HG02970 (cell line): Measurements from ENCODE around the gene IP6K3.
A peak's percentile ranks its signal among the peaks of the same experiment; 100 is the strongest.

Experiments used
- ATAC-seq: cut with Tn5 transposase; IDR thresholded peaks from one replicate; pipeline ENCODE4 v1.9.1; 2021; ENCODE audit warnings: mild to moderate bottlenecking, moderate library complexity, moderate number of reproducible peaks; ENCODE audit not compliant: unreplicated experiment, low FRiP score

Gene IP6K3, protein sequence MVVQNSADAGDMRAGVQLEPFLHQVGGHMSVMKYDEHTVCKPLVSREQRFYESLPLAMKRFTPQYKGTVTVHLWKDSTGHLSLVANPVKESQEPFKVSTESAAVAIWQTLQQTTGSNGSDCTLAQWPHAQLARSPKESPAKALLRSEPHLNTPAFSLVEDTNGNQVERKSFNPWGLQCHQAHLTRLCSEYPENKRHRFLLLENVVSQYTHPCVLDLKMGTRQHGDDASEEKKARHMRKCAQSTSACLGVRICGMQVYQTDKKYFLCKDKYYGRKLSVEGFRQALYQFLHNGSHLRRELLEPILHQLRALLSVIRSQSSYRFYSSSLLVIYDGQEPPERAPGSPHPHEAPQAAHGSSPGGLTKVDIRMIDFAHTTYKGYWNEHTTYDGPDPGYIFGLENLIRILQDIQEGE

DNA sequence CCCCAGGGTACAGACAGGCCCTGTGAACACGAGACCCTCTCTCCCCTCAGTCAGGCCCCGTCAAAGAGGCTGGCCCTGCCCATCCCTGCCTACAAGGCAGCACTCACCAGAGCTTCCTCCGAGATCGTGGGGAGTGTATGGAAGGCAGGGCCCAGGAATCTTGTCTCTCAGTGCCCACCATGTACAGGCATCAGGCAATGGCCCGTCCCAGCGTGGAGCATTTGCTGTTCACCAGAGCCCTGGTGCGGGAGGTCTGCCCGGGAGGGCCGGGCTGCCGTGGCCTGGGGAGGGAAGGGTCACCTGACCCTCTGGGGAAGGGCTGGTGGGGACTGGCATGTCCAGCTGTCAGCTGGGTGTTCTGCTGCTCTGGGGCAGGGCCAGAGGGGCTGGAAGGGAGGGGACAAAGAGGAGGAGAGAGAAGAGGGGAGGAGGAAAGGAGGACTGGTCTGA is at the start of gene IP6K3:
Gene IP6K3 (minus strand): TSS at position 255 of the 450 bp plus-strand sequence. CDS start 11,429 bp downstream, outside the sequence.
- no peak for ATAC-seq

DNA sequence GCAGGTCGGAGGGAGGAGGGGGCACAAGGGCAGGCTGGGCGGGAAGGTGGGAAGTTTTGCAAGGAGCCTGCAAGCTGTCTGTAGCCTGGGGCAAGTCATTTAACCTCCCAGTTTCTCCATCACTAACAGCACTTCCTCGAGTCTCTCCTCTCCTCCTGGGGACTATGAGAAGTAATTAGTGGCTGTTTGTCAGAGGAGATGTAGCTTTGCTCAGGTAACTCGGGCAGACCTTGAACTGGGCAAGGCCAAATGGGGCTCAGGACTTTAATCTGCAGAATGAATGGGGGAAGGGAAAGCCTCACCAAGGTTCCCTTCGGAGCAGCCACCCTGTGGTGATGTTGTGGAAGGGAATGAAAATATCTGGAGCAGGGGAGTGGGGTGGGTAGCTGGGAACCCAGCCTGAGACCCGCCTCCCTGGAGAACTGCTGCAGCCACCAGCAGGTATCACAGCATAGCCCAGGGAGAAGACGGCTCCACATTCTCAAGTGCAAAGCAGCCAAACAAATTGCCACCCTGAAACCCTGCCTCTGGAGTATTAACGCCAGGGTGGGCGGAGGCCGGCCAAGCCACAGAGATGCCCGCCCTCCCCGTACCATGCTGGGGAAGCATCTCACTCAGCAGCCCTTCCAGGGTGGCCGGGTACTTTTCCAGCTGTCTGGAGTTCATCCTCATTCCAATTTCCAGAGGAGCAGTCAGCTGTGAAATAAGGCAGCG is 48.4 kb upstream of the IP6K3 start:
- ATAC-seq, result no peak

DNA sequence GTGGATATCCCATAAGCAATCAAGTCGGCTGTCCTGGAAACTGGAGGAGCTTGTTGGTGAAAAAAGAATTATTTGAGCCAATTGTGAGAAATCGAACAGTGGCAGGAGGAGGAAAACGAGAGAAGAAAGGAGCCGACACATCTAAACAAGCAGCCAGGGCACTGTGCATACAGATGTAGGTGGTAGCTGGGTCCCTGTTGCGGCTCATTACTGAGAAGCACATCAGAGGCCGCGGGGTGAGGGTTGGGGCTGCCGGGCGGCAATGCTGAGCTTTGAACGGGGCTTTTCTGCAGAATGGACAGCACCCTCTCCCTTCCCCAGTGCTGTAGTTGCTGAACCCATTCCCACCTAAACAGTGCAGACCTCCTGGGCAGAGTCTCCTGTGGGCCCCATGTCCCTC is 46.3 kb upstream of the IP6K3 start:
- ATAC-seq, result no peak

DNA sequence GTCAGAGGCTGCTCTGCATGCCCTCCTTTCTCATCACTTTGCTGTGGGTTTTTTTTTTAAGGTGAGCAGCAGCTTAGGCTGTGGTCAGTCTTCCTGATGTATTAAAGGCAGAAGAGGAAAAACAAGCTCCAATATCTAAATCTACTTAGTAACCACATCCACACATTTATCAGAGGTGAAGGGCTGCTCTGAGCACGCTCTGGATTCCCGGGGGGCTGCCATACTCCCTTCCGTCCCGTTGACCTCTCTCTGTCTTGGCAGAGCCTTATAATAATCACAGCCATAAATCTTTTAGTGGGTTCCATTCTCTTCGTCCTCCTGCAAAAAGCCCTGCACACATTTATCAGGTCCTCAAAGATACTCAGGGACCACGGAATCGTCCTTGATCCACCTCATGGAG is 44.9 kb upstream of the IP6K3 start:
- no peak for ATAC-seq

DNA sequence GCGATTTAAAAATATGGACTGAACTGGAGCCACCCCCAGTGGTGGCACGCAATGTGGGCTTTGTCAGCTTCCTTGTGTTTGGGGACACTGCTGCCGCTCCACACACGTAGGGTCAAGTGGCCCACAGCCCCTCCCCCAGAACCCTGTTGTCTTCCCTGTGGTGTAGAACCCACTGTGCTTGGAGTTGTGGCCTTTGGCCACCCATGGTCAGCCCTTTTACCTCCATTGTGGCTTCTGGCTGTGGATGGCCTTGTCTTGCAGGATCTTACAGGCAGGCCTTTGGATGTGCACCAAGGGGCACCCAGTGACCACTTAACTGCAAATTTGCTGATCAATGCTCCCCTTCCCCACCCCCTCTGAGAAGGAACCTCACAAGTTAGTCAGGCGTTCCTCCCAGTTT is 44.2 kb upstream of the IP6K3 start:
- ATAC-seq, result no peak

DNA sequence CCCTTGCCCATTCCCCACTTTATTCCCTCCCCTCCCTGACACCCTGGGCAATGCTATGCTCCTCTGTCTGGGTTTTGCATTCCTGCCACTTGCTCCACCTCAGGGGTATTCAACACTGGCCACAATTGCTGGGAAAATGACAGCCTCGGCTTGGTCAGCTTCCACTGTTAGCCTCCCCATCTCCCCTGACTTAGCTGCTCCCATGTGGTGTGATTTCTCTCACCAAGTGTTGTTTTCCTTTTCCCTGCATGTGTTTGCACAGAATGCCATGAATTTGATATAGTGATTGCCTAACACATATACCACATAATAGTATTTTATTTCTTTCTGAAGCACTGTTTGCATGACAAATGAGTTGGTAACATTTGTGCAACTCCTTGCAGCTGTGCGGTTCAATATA is 43.7 kb upstream of the IP6K3 start:
- ATAC-seq, result no peak

DNA sequence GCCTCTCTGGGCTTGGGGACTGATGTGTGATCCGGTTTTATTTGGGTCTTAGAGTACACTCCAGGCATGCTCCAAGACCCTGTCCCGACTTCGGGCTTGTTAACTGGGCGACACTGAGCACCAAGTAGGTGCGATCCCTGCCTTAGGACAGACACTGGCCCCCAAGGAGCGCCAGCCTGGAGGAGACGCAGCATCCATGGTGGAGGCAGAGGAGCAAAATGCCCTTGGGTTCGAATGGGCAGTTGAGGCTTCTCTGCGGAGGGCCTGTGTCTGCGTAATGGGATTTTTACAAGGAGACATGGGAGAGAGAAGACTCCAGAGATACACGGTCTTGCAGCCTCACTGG is 42.8 kb upstream of the IP6K3 start:
- ATAC-seq, result no peak

DNA sequence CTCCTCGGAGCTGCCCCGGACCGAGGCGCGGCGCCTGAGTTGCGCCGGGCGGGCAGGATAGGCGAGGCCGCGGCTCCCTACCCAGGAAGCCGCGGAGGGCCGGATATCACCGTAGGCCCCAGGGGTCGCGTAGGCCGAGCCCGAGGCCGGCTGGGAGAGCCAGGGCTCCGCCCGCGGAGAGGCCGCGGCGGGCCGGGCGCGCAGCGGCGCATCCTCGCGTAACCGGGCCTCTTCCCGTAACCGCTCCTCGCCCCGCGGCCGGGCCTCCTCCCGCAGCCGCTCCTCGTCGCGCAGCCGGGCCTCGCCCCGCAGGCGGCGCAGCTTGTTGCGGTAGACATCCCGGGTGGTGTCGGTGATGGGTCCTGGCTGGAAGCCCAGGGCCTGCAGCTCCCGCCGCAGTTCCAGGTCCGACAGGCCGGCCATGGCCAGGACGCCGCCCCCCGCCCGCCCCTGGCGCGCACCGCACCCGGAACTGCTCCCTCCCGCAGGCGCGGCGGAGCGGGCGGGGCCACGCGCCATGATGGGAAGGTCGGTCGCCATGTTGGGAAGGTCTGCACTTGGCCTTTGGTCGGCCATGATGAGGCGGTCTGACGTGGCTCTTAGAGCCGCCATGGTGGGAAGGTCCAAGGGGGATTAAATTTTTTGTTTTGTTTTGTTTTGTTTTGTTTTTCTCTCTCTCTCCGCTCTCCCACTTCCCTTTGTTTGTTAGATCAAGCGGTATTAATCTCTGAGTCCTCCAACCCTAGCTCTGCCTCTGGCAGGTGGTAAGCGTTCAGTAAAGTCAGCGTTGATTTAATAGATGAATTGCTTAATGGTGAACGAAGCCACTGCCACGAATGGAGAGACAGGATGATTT is 42.2 kb upstream of the IP6K3 start, which contains the start of gene LEMD2:
Gene LEMD2 (minus strand): TSS at position 437 of the 856 bp plus-strand sequence. CDS start 14 bp downstream, at position 423.
- peak; percentile 78 for ATAC-seq

DNA sequence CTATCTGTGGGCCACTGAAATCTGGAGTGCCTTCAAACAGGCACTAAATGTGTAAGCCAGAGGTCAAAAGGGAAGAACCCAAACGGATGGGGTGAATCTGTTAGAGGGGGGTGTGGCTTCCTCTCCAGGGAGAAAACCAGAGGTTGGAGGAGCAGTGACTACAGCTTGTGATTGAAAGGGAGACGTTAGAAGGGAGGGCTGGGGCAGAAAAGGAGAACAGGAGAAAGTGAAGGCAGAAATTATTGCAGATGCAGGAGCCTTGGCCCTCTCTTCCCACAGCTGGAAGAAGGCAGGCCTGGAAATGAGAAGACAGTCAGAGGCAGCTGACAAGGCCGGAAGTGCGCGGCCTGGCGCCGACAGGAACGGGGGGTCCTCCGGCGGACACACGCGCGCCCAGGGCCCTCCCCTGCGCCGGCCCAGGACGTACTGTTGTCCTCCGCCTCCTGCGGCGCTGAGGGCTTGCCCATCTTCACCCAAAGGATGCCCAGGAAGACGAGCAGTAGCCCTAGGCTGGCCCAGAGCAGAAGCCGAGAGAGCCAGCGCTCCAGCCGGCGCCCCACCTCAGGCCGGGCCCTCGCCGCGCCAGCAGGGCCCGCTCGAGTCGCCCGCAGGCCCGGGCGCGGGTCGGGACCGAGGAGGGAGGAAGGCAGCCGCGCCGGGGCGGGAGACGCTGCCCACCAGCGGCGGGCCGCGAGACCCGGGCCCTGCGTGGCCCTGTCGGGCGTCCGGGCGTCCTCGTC is 41.4 kb upstream of the IP6K3 start:
- ATAC-seq, result peak; percentile 36

DNA sequence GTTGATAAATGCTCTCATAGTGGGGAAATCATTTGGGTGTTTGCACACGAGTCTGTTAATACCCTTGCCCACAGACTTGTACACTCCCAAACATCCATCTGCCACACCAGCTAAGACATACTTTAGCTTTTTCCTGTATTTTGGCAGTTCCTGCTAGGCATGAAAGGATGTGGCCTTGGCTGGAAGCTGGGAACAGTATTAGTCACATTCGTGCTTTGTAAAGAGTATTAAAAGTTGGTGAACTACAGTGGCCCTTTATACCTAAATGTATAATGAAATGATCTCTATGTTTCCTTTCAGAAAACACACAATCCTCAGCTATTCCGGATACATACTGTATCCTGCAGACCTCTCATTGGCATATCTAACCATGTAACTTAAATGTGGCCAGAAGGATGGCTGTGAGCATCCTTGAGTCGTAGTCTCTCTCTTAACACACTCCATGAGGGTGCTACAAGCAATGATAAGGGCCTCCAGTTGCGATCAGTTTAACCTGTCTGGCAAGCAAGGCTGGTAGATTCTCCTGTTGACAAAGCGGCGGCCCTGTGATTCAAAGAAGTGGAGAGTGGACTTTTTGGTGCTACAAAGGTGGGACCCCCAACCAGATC is 40.7 kb upstream of the IP6K3 start:
- no peak for ATAC-seq

DNA sequence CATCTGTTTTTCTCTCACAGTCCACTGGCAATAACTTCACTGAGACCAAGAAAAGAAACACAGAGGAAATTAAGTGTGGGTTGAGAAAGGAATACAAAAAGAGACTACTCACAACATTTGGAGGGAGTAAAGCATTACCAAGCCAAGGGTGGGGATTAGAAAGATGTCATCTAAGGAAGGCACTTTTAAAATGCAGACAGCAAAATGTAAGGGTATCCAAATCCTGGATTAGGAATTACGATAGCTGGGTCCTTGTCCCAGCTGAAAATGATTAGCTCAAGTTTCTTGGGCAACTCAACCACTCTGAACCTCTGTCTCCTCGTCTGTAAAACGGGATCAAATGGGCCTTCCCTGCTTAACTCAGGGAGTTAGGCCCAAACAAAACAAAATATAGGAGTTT is 40.0 kb upstream of the IP6K3 start:
- ATAC-seq, result no peak

DNA sequence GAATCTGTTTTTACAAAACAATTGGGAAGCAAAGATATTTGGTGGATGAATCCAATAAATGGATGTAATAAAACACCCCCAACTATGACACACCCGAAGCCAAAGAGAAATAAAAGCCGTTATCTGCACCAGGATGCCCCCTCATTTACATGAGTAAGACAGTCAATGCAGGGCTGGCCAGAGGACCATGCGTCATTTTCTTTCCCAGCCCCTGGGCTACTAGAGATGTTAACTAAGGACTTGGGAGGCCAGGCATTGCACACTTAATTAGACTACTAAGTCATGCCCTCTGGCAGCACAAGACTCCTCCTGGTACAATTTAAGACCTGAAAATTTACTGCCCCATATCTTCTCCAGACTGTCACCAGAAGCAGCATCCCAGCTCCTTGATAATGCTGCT is 39.1 kb upstream of the IP6K3 start:
- ATAC-seq, result no peak

DNA sequence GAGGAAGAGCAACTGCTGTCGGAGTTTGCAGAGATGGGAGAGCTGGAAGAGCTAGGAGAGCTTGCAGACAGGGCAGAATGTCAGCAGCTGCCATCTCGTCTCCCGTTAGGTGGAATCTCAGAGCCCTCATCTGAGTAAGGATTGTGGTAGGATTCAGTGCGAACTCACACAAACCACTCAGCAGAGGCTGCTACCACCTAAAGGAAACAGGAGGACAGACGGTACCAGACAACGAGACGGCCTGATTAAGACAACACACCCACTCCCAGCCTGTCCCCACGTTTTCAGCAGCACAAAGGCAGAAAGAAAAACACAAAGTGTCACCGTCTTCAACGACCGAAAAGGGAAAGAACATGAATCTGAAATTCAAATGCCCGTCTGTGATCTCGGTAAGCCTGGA is 38.1 kb upstream of the IP6K3 start:
- ATAC-seq, result no peak

DNA sequence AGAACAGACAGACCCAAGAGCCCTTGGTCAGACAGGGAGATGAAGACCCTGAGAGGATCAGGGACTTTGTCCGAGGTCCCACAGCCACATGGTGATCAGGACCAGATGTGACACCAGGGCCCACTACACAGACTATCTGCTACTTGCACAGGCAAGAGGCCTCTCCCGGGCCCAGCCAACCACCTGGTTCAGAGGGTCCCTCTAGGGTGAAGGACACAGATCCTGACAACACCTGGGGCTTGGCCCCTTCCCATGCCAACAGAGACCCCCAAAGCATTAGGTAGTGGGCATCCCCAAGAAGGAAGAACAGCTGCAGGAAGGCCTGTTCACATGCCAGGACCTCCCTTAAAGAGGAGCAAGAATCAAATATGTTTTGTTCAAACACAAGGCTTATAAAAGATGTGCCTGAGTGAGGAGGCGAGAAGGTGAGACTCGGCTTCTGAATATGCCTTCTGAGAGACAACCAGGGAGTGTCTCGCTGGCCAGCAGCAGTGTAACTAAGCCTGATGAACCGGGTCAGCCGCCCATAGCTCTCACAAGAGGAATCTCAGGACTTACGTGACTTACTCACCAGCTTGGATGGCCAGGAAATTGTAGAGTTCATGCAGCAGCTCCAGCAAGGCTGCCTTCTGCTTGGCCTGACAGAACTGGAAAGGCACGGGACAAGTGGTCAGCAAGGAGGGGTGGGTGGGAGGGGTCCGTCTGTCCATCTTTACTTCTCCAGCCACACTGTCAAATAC is 37.2 kb upstream of the IP6K3 start:
- ATAC-seq, result no peak

DNA sequence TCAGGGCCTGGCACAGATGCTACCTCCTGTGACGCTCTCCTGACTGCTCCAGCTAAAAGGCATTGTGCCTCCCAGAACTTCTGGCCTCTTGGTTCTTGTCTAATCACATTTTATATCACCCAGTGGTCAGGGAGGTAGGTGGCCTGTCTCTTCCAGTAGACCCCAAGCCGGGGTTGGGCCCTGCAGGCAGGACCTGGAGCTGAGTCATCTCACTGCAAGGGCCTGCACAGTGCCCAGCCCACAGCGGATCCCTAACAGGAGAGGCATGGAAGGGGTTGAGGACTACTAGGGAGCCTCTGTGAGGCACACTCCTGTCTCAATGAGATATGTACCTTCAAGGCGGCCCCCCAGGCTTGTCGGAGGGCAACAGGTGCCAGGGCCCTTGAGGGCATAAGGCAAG is 35.9 kb upstream of the IP6K3 start:
- ATAC-seq, result no peak

DNA sequence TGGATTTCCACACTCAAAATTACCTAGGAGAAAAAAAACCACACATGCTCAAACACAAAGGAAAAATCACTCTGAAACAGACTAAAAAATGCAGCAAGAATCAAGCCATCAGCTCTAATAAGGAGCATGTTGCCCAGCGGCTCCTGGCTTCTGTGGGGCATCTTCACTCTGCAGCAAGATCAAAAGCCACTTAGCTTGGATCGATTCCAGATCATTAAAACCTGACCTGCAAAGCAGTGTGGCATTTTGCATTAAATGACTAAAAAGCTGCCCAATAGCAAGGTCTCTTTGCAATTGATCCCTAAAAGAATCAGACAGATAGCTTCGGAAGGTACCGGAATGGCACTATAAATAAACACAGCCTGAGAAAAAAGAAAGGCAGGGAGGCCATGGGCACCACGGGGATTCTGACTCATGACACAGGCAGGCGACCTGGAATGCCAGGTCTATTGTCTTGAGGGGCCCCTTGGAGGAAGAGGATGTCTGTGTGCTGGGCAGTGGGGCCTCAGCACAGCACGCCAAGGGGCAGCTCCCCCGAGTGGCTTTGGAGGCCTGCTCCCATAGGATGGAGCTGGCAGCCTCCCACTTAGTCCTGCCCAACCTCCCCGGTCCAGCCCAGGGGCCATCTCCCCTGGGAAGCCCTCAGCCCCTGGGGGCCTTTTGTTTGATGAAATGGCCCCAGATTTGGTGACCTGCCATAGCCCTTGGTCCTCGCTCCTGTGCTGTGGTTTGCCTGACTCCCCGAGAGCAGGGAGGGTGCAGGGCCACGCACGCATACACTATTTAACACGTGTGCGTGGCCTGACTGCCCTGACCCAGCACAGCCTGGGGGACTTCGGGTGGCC is 34.6 kb upstream of the IP6K3 start:
- no peak for ATAC-seq

DNA sequence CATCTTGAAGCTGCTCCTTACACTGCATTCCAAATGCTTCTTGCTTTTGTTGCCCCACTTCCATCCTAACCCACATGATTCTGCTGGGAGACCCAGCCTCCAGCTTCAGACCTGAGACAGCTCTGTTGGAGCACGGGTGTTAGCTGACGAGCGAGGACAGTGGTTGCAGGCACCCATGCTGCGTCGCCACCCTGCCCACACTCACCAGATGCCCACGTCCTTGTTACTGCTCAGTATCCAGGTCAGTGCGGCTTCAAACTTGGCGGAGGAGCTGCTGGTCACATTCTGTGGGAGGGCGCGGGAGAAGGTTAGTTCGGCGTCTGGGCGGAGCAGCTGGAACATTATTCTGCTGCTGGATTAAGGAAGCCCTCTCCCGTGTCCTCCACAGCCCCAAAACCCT is 33.2 kb upstream of the IP6K3 start:
- ATAC-seq, result no peak

DNA sequence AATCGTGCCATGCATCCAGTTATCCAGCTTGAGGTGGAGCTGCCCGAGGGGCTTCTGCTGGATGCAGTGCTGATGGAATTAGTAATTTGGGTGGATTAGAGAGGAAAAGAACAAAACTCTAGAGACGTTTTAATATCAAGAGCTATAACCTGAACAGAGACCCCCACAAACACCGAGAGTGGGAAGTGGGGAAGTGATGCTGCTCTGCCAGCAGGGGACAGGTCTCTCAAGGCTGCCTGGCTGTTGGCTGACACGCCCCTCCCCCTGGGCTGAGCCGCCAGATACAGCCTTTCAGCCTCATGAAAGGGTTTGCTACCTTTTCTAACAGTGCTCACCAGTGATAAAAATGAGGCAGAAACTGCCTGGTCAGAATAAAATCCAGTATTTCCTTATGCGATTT is 32.6 kb upstream of the IP6K3 start:
- ATAC-seq, result no peak
